Measurements from ENCODE around the gene PIK3CD. TPM values are rescaled to one million over a fixed set of nuclear protein-coding genes. Genes with fewer than 3 reads are reported as not detected.
"Not testable (repeated sequence)": the region's sequence is repeated elsewhere in the genome, so short reads cannot be mapped to it uniquely, and the experiment has no call there.

PIK3CD gene
- total RNA-seq, 1 donor from 2014 or later = 14.5 TPM

DNA sequence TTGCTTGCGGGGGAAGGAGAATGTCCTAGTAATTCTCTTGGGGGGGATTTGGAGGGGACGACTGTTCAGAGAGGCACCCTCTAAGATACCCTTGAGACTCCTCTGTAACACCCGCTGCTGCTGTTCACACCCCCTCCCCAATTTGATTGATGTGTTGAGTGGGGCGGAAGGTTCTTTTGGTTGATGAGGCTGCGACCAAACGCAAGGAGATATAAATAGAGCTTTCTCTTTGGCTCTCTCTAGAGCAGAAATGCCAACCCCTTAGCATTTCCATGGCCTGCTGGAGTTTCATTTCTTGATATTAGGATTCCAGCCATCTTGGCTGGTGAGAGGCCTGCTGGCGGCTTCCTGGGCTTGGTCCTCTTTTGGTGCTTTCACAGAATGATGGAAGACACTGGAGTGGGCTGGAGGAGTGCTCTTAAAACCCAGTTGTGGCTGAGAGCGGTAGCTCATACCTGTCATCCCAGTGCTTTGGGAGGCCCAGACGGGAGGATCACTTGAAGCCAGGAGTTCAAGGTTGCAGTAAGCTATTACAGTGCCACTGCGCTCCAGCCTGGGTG, 2.0 kb downstream of the PIK3CD start:
- no peak for DNase-seq (ENCODE audit: low spot score)

DNA sequence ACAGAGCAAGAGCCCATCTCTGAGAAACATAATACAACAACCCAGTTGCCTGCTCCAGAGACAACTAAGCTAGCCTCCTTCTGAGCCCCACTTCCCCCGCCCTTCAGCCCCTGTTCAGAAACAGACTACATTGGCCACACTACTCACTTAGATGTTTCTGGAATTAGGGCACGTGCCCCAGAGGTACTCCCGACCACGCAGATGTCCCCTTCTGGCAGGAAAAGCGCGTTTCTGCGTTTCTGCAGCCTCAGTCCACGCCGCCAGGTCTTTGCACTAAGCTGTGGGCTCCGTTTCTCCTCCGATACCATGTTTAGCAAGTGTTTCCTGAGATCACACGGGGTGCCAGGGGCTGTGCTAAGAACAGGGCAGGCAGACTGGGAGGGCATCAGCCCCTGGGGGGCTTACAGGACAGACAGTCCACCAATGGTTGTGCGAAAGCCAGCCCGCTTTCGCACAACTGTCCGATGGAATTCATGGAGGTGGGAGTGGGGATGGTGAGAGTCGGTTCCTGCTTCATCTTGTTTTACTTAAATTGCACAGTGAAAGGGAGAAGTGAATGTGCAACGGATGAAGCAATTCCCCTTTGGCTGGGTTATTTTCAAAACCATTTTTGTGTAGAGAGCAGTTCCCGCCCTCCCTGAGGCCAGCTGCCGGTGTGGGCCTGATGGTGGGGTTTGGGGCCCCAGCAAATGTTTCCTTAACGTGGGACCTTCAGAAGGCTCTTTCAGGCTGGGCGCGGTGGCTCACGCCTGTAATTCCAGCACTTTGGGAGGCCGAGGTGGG, 2.7 kb downstream of the PIK3CD start:
- DNase-seq (ENCODE audit: low spot score) = no peak

DNA sequence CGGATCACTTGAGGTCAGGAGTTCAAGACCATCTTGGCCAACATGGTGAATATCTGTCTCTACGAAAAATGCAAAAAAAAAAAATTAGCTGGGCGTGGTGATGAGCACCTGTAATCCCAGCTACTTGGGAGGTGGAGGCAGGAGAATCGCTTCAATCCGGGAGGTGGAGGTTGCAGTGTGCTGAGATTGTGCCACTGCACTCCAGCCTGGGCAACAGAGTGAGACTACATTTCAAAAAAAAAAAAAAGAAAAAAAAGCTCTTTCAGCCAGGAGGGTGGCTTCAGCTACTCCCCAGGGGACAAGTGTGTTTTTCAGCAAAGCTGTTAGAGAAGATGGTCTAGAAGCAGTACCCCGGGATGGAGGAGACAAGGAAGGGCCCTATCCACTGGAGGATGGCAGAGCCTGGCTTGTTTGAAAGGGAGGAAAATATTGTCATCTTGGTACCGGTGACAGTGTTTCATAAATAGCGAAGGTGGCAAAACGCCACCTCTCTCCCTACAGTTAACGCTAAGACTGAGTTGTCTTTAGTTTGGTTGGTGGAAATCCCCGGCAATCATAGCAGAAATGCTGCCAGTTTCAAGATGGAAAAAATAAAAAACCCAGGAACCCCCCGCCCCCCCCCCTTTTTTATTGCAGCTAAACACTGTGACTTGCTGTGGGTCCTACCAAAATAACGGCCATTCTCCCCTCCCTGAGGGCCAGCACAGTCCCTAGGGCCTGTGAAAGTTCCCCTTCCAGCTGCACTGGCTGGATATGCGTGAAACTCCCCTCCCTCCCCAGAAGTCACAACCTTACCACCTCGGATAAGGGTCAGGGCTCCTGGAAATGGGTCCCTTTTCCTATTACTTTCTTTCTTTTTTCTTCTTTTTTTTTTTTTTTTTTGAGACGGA, 3.5 kb downstream of the PIK3CD start:
- no peak for DNase-seq (ENCODE audit: low spot score)

DNA sequence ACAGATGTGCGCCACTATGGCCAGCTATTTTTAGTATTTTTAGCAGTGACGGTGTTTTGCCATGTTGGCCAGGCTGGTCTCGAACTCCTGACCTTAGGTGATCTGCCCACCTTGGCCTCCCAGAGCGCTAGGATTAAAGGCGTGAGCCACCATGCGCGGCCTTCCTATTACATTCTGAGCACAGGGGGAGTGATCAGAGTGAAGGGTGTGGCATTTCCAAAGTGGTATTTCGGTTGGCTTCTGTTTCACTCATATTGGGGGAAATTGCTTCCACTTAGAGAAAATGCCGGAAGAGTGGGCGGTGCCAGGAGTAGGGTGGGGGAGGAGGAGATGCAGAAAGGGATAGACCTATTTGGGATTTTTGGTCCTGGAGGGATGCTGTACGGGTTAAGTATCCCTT, 4.3 kb downstream of the PIK3CD start:
- DNase-seq (ENCODE audit: low spot score) = no peak

DNA sequence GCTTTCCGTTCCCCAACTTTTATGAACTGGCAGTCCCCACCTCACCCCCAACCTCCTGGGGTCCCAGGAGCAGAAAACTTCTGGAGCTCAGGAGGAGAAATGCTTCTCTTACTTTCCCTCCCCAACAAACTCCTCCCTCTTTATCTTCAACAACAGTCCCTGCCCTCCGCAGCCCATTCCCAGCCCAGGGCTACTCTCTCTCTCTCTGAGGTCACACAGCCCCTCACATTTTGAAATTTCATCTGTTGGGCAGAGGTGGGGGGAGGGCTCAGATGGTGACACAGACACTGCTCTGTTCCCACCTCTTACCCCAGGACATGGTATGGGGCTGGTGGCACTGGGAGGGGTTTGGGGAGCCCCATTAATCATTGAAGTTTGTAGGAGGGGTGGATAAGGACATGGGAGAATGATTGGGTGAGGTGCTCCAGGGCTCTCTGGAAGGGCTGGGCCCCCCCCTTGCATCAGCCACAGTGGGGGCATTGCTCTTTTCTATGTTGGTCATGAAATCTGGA, 6.0 kb downstream of the PIK3CD start:
- DNase-seq (ENCODE audit: low spot score) = no peak

DNA sequence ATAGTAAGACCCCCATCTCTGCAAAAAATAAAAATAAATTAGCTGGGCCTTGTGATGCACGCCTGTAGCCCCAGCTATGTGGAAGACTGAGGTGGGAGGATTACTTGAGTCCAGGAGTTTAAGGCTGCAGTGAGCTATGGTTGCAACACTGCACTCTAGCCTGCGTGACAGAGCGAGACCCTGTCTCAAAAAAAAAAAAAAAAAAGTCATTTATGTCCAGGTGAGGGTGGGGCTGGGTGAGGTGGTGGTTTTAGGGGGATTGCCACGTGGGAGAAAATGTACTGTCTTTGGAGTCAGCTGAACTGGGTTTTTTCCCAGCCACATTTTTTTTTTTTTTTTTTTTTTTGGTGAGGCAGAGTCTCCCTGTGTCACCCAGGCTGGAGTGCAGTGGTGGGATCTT, 6.7 kb downstream of the PIK3CD start:
- no peak for DNase-seq (ENCODE audit: low spot score)

DNA sequence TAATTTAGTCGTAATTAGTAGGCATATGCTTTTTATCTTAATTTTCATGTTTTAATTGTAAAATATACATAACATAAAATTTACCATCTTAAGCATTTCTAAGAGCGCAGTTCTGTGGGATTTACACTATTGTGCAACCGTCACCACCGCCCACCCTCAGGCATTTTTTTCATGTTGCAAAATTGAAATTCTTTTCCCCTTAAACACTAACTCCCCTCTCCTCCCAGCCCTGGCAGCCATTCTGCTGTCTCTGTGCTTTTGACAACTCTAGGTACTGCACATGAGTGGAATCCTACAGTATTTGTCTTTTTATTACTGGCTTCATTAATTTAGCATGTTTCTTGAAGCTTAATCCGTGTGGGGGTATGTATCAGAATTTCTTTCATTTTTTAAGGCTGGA, 7.8 kb downstream of the PIK3CD start:
- no peak for DNase-seq (ENCODE audit: low spot score)

DNA sequence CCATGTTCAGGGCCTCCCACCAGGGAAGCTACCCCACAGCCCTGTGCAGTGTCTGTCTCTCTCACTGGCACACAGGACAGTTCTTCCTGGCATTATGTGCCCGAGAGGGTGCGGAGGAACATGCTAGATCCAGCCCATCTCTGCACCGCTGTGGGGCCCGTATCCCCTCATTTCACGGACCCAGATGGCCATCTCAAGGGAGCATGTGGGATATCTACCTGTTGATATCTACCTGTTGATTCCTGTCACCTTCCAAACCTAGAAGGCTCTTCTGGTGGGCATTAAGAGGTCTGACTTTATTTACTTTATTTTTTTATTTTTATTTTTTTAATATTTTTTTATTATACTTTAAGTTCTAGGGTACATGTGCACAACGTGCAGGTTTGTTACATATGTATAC, 11.7 kb downstream of the PIK3CD start:
- no peak for DNase-seq (ENCODE audit: low spot score)

DNA sequence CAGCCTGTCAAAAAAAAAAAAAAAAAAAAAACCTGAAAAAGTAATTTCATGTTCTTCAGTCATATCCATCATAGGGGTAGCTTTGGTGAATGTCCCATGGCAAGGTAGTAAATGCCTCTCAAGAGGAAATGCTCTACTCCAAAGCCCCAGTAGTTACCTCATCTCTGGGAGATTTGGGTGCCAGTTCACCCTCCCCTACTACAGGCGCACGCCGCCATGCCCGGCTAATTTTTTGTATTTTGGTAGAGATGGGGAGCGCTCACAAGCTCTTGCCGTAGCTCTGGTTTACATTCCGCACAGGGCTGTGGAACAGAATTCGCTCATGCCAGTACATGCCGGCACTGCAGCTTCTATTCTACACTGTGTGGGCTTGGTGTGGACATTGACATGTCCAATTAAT, 13.7 kb downstream of the PIK3CD start:
- DNase-seq (ENCODE audit: low spot score) = no peak

DNA sequence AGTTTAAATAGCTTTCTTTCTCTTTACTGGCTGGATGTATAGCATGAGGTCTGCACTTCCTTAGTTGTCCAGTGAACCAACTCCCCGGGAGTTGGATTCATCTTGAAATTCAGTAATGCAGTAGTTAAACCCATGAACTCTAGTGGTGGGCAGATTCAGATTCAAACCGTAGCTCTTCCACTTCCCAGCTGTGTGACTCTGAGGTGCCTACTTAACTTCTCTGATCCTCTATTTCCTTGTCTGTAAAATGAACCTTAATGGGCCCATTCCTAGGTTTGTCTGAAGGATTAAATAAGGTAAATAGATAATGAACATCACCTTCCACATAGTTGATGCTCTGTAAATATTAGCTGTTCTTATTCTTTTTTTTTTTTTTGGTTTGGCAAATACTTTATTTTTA, 16.5 kb downstream of the PIK3CD start:
- DNase-seq (ENCODE audit: low spot score) = no peak

DNA sequence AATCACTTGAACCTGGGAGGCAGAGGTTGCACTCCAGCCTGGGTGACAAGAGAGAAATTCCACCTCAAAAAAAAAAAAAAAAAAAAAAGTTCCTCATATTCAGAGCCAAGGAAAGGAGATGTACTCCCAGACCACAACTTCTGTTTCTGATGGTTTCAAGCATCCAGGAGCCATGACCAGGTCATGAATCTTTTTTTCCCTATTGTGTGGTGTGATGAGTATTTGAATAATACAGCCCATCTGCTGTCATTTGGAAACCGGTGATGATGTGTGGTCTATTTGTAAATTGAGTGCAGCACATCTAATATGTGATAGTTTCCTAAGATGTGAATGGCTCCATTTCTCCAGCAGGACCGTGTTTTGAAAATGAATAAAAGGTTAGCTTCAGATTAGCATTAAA, 18.6 kb downstream of the PIK3CD start:
- DNase-seq (ENCODE audit: low spot score) = no peak

DNA sequence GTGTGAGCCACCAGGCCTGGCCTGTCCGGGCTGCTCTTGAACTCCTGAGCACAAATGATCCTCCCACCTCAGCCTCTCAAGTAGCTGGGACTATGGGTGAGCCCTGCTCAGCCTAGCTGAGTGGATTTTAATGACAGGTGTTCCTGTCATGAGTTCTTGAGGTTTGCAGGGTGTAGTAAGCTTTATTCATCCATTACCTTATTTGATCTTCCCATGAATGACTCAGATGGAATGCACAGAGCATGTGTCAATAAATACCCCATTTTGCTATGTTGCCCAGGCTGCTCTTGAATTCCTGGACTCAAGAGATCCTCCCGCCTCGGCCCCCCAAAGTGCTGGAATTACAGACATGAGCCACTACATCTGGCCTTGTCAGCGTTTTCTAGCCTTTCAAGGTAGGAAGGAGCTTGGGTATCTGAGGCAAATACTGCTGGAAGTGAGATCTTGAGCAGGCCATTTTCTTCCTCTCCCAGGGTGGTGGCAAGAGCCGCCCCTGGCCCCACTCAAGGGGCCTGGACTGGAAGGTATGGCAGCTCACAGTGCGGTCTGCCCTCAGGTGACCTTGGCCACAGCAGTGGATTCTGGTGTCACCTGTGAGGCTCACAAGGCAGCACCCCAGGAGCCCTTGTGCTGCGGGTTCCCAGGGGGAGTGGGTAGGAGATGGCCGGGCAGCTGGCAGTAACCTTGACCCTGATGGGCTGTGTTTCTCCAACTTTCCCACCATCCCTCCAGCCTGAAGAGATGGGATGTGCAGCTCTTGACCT, 20.0 kb downstream of the PIK3CD start:
- no peak for DNase-seq (ENCODE audit: low spot score)

DNA sequence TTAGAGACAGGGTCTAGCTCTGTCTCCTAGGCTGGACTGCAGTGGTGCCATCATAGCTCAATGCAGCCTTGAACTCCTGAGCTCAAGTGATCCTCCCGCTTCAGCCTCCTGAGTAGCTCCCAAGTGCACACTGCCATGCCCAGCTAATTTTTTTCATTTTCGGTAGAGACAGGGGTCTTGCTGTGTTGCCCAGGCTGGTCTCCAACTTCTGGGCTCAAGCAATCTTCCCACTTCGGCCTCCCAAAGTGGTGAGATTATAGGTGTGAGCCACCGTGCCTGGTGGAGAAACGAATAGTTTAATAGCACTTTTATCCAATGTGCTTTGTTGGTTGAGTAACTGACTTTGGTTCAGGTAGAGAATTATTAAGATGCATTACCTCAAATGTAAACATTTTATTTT, 20.9 kb downstream of the PIK3CD start:
- no peak for DNase-seq (ENCODE audit: low spot score)

DNA sequence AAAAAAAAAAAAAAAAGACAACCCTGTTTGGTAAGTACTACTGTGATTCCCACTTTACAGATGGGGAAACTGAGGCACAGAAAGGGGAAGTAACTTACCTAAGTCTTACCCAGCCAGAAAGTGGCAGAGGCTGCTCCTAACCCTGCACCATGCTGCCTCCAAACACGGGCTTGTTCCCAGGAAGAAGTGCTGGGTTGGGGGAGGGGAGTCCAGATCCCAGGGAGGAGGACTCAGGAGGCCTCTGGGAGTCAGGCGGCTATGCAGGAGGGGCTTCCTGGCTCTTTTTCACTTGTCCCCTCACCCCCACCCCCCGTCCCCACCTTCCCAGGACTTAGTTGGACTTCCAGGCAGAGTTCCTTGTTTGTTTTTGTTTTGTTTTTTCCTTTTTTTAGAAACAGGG, 23.9 kb downstream of the PIK3CD start:
- DNase-seq (ENCODE audit: low spot score) = no peak

DNA sequence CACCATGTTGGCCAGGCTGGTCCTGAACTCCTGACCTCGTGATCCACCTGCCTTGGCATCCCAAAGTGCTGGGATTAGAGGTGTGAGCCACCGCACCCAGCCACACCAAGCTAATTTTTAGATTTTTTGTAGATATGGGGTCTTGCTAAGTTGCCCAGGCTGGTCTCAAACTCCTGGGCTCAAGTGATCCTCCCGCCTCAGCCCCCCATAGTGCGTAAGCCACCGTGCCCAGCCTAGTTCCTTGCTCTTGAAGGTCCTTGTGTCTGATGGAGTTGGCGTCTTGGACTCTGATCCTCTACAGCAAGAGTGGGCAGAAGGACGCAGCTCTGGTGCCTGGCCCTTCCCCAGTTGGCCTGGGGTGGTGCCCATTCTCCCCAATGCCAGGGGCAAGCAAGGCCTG, 24.6 kb downstream of the PIK3CD start:
- not testable (repeated sequence) for DNase-seq (ENCODE audit: low spot score)

DNA sequence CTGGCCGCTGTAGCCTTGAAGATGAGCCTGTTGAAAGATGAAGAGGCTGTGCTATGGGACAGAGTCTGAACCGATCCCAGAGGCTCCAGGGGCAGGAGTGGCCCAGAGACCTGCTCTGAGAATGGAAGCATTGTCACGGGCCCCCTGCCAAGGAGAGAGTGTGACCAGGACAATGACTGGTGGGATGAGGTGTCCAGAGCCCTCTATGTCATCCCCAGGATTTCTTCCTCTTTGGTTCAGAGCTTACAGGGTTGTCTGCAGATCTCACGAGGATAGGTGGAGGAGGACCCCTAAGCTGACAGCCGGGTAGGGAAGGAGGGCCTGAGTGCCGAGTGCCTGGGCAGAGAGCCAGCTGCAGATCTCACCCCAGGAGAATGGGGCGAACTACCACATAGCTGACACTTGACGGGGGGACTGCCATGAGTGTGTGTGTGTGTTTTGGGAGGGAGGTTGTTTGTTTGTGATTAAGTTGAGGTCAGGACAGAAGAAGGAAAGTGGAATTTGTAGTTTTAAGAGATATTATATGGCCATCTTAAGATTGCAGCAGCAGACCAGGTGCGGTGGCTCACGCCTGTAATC, 25.4 kb downstream of the PIK3CD start:
- no peak for DNase-seq (ENCODE audit: low spot score)

DNA sequence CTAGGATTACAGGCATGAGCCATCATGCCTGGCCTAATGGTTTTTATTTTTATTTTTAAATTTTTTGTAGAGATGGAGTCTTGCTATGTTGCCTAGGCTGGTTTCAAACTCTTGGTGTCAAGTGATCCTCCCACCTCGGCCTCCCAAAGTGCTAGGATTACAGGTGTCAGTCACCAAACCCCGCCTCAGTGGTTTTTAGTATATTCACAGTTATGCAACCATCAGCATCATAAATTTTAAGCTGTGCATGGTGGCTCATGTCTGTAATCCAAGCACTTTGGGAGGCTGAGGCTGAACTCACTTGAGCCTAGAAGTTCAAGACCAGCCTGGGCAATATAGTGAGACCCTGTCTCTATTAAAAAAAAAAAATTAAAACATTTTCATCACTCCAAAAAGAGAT, 28.6 kb downstream of the PIK3CD start:
- DNase-seq (ENCODE audit: low spot score) = no peak

DNA sequence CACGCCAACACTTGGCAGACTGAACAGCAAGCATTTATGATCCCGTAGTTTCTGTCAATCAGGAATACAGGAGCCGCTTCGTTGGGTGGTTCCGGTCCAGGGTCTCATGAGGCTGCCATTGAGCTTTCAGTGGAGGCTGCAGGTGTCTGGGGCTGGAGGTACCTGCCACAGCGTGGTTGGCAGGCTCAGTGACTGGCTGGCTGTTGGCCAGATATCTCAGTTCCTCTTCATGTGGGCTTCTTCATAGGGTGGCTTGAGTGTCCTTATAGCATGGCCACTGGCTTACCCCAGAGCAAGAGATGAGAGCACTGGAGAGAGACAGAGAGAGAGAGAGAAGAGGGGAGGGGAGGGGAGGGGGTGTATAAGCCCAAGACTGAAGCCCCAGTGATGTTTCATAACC, 29.3 kb downstream of the PIK3CD start:
- DNase-seq (ENCODE audit: low spot score) = no peak

DNA sequence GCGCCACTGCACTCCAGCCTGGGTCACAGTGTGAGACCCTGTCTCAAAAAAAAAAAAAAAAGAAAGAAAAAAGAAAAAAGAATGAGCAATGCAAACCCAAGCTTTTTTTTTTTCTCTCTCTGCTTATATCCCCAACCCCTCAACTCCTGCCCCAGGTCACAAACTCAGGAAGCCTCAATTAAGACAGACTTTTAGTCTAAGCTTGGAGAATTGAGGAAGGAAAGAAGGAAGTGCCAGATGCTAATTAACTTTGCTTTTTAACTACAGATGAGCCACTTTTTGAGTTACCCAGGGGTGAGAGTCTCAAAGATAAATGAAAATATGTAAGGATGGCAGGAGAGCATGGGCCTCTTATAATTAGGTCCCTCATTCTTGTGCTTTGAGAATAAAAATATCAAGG, 33.3 kb downstream of the PIK3CD start:
- no peak for DNase-seq (ENCODE audit: low spot score)

DNA sequence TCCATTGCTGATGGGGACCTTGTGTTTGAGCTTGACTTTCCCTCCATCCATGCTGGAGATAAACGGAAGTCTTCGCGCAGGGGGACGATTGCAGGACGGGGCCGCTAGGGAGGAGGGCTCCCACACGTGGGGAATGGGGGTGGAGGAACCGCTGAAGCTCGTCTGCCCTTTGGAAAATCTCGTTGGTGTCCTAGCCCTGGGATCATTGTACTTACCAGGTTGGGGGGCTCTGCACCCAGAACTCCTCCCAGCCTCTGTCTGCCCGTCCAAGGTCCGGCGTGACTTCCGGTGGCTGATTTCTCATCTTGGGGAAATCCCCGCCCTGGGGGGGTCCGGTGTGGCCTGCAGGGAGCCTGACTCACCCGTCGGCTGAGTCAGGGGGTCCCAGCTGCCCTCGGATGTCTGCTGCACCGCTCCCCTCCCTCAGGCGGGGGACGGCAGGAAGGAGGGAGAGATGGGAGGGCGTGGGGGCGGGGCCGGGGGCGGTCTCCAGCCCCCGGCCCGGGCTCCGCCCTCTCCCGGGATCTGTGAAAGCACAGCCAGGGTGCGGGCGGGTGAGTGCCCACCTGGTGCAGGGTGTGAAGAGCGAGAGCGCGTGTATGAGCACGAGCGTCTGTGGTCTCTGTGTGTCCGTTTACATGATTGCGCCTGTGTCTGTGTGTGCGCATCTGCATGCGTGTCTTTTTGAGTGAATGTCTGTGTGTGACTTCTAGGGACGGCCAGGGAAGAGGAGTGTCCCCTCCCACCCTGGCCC, 35.8 kb downstream of the PIK3CD start:
- DNase-seq (ENCODE audit: low spot score) = peak; percentile 90

All from mesenteric fat pad (tissue), 1 donor.